GM12892 (cell line): ENCODE data around the gene PRR5.

ENCODE experiments used
- POLR2A ChIP-seq: IDR thresholded peaks from 2 replicates; pipeline ENCODE4 v1.6.1; 2011; ENCODE audit warnings: low read depth, low read length, control low read depth
- TAF1 ChIP-seq: IDR thresholded peaks from 2 replicates; pipeline ENCODE4 v1.6.1; 2011; ENCODE audit warnings: low read depth, mild to moderate bottlenecking, control low read depth, low read length, borderline replicate concordance

- TF ChIP-seq POLR2A: no peak
- no peak for TF ChIP-seq TAF1
Measured at GRCh38 chr22:44707178-44707577, 5.2 kb downstream of the PRR5 start.
